Measurements from ENCODE around the gene NEMF. TPM values are rescaled to one million over a fixed set of nuclear protein-coding genes. Genes with fewer than 3 reads are reported as not detected.

Gene NEMF
- polyA plus RNA-seq, 1 donor (not counting 4 experiments of a cell fraction or from before 2014, with no cell fraction given): 55.1 TPM

GRCh38 chr14:49867831-49868719, 15.5 kb upstream of the NEMF start:
- H4K20me1 ChIP-seq (ENCODE audit: control insufficient read depth, extremely low read depth, insufficient read depth, low read length): no peaks in the 10 kb centered on the region
- H3K9ac ChIP-seq (ENCODE audit: control insufficient read depth, extremely low read depth, insufficient read depth, low read length): peak overlapping the region; percentile 98
- dilution Hi-C loops (cut with MboI; ENCODE audit: extremely low pct_ligation_motif_present, low sequenced_read_pairs): no loop called here
- no peaks in the 10 kb centered on the region for H3K9me3 ChIP-seq (ENCODE audit: control insufficient read depth, low read depth, low read length)
- no peaks in the 10 kb centered on the region for H3K27me3 ChIP-seq (ENCODE audit: control insufficient read depth, extremely low read depth, insufficient read depth, low read length)
- peak overlapping the region; percentile 89 for H2AFZ ChIP-seq (ENCODE audit: control insufficient read depth, low read length)
- peak overlapping the region; percentile 98 for H3K4me2 ChIP-seq (ENCODE audit: control insufficient read depth, extremely low read depth, insufficient read depth, low read depth, low read length)
- peaks cover 3% of the 10 kb centered on the region for H3K79me2 ChIP-seq (ENCODE audit: control insufficient read depth, insufficient read depth, low read length)
- peaks cover 26% of the 10 kb centered on the region for H3K4me1 ChIP-seq (ENCODE audit: control insufficient read depth, extremely low read depth, insufficient read depth, low read length)
- TF ChIP-seq EZH2 (IDR thresholded peaks at IDR 0.05; ENCODE audit: low read length): no peak
- no peak for TF ChIP-seq CTCF (optimal IDR thresholded peaks at IDR 0.05 in 1 of 3, IDR thresholded peaks at IDR 0.05 in 1 of 3, conservative IDR thresholded peaks at IDR 0.05 in 1 of 3; ENCODE audit: extremely low read depth in 1 of 3, insufficient read depth in 2 of 3, low read length in 3 of 3)
- peak; percentile 64 for FAIRE-seq
- peak overlapping the region; percentile 54 to 91 (median 80) for H3K4me3 ChIP-seq (ENCODE audit: control insufficient read depth in 2 of 3, extremely low read depth in 1 of 3, insufficient read depth in 2 of 3, low read depth in 1 of 3, low read length in 3 of 3)
- peak; percentile 65 for DNase-seq (ENCODE audit: low read depth, low spot score)
- H3K9me1 ChIP-seq (ENCODE audit: control insufficient read depth, extremely low read depth, insufficient read depth, low read length): no peaks in the 10 kb centered on the region
- H3K27ac ChIP-seq (ENCODE audit: control insufficient read depth, insufficient read depth, low read length): peak overlapping the region; percentile 97
- no peaks in the 10 kb centered on the region for H3K36me3 ChIP-seq (ENCODE audit: control insufficient read depth in 2 of 2, extremely low read depth in 1 of 2, insufficient read depth in 2 of 2, low read length in 2 of 2)

DNA sequence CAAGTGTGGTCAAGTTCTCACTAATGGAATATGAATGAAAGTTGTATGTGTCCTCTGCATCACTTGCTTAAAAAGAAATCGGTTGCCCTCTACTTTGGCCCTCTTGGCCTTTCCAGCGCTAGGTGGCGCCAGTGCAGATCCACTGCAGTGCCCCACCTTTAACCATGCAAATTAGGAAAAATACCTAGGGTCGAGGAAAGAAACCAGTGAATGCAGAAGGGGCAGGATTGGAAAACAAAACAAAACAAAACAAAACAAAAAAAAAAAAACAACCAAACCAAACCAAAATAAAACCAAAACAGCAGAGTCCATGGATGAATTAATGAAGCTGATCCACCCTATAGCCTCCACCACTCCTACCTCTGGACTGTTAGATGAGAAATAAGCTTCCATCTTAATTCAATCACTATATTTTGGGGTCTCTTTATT, 12.9 kb upstream of the NEMF start:
- peak overlapping the region; percentile 6 for H3K4me2 ChIP-seq (ENCODE audit: control insufficient read depth, extremely low read depth, insufficient read depth, low read depth, low read length)
- DNase-seq (ENCODE audit: low read depth, low spot score) (no peak), FAIRE-seq (no peak)
- dilution Hi-C loops (cut with MboI; ENCODE audit: extremely low pct_ligation_motif_present, low sequenced_read_pairs): no loop called here
- H3K36me3 ChIP-seq (ENCODE audit: control insufficient read depth in 2 of 2, extremely low read depth in 1 of 2, insufficient read depth in 2 of 2, low read length in 2 of 2): no peaks in the 10 kb centered on the region
- H3K9ac ChIP-seq (ENCODE audit: control insufficient read depth, extremely low read depth, insufficient read depth, low read length): no peak overlapping the region
- no peaks in the 10 kb centered on the region for H3K9me1 ChIP-seq (ENCODE audit: control insufficient read depth, extremely low read depth, insufficient read depth, low read length)
- no peaks in the 10 kb centered on the region for H4K20me1 ChIP-seq (ENCODE audit: control insufficient read depth, extremely low read depth, insufficient read depth, low read length)
- H3K9me3 ChIP-seq (ENCODE audit: control insufficient read depth, low read depth, low read length): no peaks in the 10 kb centered on the region
- H3K27me3 ChIP-seq (ENCODE audit: control insufficient read depth, extremely low read depth, insufficient read depth, low read length): no peaks in the 10 kb centered on the region
- no peak overlapping the region for H2AFZ ChIP-seq (ENCODE audit: control insufficient read depth, low read length)
- H3K27ac ChIP-seq (ENCODE audit: control insufficient read depth, insufficient read depth, low read length): no peak overlapping the region
- H3K4me3 ChIP-seq (ENCODE audit: control insufficient read depth in 2 of 3, extremely low read depth in 1 of 3, insufficient read depth in 2 of 3, low read depth in 1 of 3, low read length in 3 of 3): no peak overlapping the region
- H3K4me1 ChIP-seq (ENCODE audit: control insufficient read depth, extremely low read depth, insufficient read depth, low read length): peaks cover 31% of the 10 kb centered on the region
- TF ChIP-seq CTCF (optimal IDR thresholded peaks at IDR 0.05 in 1 of 3, IDR thresholded peaks at IDR 0.05 in 1 of 3, conservative IDR thresholded peaks at IDR 0.05 in 1 of 3; ENCODE audit: extremely low read depth in 1 of 3, insufficient read depth in 2 of 3, low read length in 3 of 3) (peak; percentile 84 to 87 (median 85)), EZH2 (IDR thresholded peaks at IDR 0.05; ENCODE audit: low read length) (no peak)
- peaks cover 3% of the 10 kb centered on the region for H3K79me2 ChIP-seq (ENCODE audit: control insufficient read depth, insufficient read depth, low read length)

Data from keratinocyte (primary cell).